GM03348 (cell line): ENCODE data around the gene LHFPL5.

Source experiments
- DNase-seq: peaks from one replicate; pipeline ENCODE4 v3.0.0; 2012; ENCODE audit warnings: low spot score

Gene LHFPL5

GRCh38 chr6:35804996-35805736, at the start of gene LHFPL5:
Gene LHFPL5 (plus strand): TSS chr6:35805352. CDS start chr6:35805671, 319 bp downstream.
- peak; percentile 84 for DNase-seq

GRCh38 chr6:35757456-35758123, 47.6 kb upstream of the LHFPL5 start:
- DNase-seq, result peak; percentile 50

GRCh38 chr6:35759426-35759825, 45.7 kb upstream of the LHFPL5 start:
- DNase-seq, result no peak

GRCh38 chr6:35765739-35766138, 39.4 kb upstream of the LHFPL5 start:
- DNase-seq, result no peak

- no peak for DNase-seq
These were observed 35.9 kb upstream of the LHFPL5 start for GRCh38 chr6:35769211-35769610.

GRCh38 chr6:35771343-35771627, 33.9 kb upstream of the LHFPL5 start:
- DNase-seq, result no peak

GRCh38 chr6:35774116-35774794, 30.9 kb upstream of the LHFPL5 start:
- DNase-seq, result no peak

- no peak for DNase-seq
These were observed 30.1 kb upstream of the LHFPL5 start for GRCh38 chr6:35775031-35775430.

GRCh38 chr6:35776364-35777215, 28.6 kb upstream of the LHFPL5 start, which contains the start of gene CLPSL2:
Gene CLPSL2 (plus strand): TSS chr6:35776598. CDS start chr6:35776619, 21 bp downstream.
- peak; percentile 43 for DNase-seq

- DNase-seq, result no peak
These were observed 27.6 kb upstream of the LHFPL5 start for GRCh38 chr6:35777356-35778102.

- no peak for DNase-seq
These were observed 26.7 kb upstream of the LHFPL5 start for GRCh38 chr6:35778437-35778836.

GRCh38 chr6:35780719-35781118, 24.4 kb upstream of the LHFPL5 start, which contains the start of gene CLPSL1:
Gene CLPSL1 (plus strand): TSS chr6:35781019. CDS start chr6:35781111, 92 bp downstream.
- no peak for DNase-seq

- no peak for DNase-seq
These were observed 23.9 kb upstream of the LHFPL5 start for GRCh38 chr6:35781290-35781689.

GRCh38 chr6:35782424-35782823, 22.7 kb upstream of the LHFPL5 start:
- DNase-seq, result no peak

GRCh38 chr6:35784200-35784599, 21.0 kb upstream of the LHFPL5 start:
- no peak for DNase-seq

GRCh38 chr6:35786272-35786671, 18.9 kb upstream of the LHFPL5 start:
- DNase-seq, result no peak

GRCh38 chr6:35786810-35787209, 18.3 kb upstream of the LHFPL5 start:
- peak; percentile 60 for DNase-seq

- no peak for DNase-seq
These were observed 17.6 kb upstream of the LHFPL5 start for GRCh38 chr6:35787266-35788218.

GRCh38 chr6:35788423-35788982, 16.6 kb upstream of the LHFPL5 start:
- DNase-seq, result no peak

- DNase-seq, result no peak
These were observed 14.5 kb upstream of the LHFPL5 start for GRCh38 chr6:35790683-35791082.
